ENCODE measurements around the gene SPNS2.

GRCh38 chr17:4588391-4588790 is 89.7 kb downstream of the SPNS2 start:
- TF ChIP-seq POLR2A (IDR thresholded peaks at IDR 0.05), result no peak
- no peak for TF ChIP-seq CTCF (IDR thresholded peaks at IDR 0.05)
- no peak for TF ChIP-seq POLR2AphosphoS5 (IDR thresholded peaks at IDR 0.05)

Measured in upper lobe of left lung (tissue), 4 donors.